Stimulated activated CD8-positive, alpha-beta memory T cell treated with anti-CD3 and anti-CD28 coated beads, Interleukin-2, amount 100 ng/mL, for 1 hour (primary cell): ENCODE measurements around the gene RUNDC3A.
"Not testable (repeated sequence)": the region's sequence is repeated elsewhere in the genome, so short reads cannot be mapped to it uniquely, and the experiment has no call there.

ENCODE experiments used
- DNase-seq, 2 donors: peaks; one replicate each; pipeline ENCODE4 v3.0.0-alpha.2; 2020; ENCODE audit warnings: low read depth in 2 of 2

Gene RUNDC3A

DNA sequence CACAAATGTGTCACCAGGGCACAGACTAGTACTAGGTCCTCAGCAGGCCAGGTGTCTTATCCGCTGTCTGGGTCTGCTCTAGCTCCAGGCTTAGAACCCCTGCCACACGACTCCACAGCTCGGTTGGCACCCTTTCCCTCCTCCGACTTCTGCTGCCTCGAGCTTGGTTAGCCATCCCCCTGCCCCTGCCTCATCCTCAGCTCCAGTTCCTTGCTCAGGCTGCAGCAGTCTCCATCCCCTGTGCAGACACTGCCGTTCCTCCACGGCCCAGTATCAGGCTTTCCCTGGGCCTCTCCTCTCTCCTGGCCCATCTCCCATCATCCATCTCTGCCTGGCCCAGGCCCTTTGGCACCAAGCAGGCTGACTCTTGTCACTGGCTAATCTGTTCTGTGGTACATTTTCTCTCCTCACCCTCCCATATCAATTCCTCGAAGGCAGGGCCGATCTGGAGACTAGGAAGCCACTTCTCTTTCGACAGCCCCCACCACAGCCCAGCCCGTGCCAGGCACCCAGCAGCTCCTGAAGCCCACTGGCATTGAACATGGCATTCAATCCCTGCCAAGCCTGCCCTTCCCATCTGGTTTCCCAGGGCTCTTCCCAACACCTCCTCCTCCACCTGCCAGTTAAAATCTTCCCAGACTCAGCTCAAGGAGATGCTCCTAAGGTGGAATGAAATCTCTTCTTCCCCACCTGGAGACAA lies 35.3 kb downstream of the RUNDC3A start:
- no peak for DNase-seq

DNA sequence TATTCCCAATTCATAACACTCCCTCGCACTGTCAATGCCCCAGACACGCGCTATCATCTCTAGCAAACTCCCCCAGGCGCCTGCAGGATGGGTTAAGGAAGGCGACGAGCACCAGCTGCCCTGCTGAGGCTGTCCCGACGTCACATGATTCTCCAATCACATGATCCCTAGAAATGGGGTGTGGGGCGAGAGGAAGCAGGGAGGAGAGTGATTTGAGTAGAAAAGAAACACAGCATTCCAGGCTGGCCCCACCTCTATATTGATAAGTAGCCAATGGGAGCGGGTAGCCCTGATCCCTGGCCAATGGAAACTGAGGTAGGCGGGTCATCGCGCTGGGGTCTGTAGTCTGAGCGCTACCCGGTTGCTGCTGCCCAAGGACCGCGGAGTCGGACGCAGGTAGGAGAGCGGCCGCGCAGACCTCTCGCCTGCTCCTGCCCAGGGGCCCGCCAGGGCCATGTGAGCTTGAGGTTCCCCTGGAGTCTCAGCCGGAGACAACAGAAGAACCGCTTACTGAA lies 36.6 kb downstream of the RUNDC3A start, which contains the start of gene GRN:
Gene GRN (plus strand): TSS at position 364 of the 515 bp plus-strand sequence. CDS start 3,863 bp downstream, outside the sequence.
- peak; percentile 65 to 74 for DNase-seq

DNA sequence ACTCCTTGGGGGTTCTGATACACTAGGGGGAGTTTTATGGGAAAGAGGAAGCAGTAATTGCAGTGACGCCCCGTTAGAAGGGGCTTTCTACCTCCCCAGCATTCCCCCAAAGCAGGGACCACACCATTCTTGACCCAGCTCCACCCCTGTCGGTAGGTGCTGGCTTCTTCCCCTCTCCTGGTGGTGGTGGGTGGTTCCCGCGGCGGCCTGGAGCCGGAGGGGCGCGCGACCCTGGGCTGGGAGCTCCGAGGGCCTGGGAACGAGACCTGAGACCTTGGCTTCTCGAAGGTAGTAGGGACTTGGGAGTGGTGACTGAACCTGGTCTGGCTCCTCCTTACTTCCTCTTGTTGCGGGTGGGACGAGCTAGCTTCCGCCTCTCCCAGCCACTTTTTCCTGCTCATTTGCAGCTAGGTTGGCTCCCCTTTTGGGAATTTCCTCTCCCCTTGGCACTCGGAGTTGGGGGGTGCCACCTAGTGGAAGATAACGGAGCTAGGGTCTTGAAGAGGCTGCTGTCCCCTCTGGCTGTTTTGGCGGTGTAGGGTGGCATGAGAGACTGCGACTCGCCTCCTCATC lies 37.1 kb downstream of the RUNDC3A start:
- no peak for DNase-seq

DNA sequence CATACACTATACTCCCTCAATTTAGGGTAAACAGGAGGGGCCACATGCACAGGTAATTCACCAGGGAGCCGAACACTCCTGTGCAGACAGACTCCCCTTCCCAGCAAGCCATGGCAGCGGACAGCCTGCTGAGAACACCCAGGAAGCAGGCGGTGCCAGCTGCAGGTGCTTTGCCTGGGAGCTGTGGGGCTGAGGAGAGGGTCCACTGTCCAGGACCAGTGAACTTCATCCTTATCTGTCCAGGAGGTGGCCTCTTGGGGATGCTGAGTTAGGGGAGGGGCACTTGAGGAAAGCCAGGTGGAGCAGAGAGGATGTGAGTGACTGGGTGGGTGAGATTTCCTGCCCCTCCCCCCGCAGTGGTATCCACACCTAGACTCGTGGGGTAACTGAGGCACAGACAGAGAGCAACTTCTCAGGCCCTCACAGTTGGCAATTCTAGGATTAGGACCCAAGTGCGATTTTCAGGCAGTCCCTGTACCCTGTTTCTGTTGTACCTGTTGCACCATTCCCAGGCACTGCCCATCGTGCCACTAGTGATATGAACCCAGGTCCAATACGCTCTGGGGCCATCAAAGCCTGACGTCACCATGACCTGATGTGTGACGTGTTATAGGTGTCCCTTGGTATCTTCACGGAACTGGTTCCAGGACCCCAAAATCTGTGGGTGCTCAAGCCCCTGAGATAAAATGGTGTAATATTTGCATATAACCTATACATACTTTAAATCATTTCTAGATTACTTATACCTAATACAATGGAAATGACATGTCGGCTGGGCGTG lies 37.9 kb downstream of the RUNDC3A start:
- no peak for DNase-seq

DNA sequence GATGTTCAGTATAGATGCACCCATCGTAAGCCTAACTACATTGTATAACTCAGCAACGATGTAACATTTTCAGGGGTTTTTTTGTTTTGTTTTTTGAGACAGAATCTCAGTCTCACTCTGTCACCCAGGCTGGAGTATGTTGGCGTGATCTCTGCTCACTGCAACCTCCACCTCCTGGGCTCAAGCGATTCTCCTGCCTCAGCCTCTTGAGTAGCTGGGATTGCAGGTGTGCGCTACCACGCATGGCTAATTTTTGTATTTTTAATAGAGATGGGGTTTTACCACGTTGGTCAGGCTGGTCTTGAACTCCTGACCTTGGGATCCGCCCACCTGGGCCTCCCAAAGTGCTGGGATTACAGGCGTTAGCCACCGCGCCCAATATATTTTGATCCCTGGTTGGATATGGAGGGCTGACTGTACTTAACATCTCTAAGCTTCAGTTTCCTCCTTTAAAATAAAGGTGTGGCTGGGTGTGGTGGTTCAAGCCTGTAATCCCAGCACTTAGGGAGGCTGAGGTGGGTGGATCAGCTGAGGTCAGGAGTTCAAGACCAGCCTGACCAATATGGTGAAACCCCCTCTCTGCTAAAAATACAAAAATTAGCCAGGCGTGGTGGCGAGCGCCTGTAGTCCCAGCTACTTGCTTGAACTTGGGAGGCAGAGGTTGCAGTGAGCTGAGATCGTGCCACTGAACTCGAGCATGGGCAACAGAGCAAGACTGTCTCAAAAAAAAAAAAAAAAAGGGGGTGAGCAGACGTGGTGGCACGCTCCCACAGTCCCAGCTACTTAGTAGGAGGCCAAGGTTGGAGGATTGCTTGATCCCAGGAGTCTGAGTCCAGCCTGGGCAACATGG lies 39.0 kb downstream of the RUNDC3A start:
- DNase-seq = not testable (repeated sequence)

DNA sequence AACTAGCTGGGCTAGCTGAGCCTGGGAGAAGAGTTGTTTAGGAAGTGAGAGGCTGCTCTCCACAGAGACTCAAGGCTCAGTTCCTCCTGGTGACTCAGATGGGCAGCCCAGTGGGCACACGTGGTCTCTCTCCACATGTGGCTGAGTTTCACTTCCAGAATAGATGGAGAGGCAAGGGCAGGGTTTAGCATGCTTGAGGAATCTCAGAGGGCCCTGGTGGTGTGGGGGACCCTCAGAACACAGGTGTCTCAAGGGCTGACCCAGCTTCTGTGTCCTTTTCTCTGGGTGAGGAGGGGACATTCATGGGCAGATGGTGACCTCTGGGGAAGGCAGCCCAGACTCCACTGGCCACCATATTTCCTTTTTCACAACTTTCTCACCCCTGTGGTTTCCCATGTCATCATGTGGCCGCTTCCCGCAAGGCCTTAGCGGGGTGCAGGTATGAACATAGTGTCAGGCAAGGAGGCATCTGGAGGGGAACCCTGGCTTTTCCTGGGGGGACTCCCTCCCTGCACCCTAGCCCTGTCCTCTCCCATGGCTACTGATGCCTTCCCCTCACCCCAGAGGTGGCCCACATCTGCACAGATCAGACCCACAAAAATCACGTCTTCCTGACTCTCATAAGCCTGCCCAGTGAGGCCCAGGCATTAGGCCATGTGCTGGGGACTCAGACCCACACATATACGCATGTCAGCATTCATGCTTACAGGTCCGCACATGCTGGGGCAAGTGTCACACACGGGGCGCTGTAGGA lies 40.0 kb downstream of the RUNDC3A start:
- no peak for DNase-seq

DNA sequence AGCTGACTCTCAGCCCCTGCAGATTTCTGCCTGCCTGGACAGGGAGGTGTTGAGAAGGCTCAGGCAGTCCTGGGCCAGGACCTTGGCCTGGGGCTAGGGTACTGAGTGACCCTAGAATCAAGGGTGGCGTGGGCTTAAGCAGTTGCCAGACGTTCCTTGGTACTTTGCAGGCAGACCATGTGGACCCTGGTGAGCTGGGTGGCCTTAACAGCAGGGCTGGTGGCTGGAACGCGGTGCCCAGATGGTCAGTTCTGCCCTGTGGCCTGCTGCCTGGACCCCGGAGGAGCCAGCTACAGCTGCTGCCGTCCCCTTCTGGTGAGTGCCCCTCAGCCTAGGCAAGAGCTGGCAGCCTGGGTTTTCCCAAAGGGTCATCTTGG lies 40.6 kb downstream of the RUNDC3A start:
- no peak for DNase-seq

DNA sequence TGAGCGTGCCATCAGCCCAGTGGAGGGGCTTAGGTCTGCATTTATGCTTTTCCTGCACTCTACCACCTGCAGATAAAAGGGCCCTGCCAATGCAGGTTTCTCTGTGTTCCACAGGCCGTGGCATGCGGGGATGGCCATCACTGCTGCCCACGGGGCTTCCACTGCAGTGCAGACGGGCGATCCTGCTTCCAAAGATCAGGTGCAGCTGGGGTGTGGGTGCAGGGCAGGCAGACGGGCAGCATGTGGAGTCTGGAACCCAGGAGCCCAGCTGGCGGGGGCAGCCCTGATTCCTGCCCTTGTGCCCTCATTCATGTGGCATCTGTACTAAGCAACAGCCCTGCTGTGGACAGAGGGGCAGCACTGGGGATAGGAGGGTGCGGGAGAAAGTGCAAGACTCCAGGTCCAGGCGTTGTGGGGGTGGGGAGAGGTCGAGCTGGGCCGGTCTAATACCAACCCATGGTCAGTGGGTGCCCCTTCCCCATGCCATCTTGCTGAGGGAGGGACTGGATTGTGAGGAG lies 41.2 kb downstream of the RUNDC3A start:
- no peak for DNase-seq

DNA sequence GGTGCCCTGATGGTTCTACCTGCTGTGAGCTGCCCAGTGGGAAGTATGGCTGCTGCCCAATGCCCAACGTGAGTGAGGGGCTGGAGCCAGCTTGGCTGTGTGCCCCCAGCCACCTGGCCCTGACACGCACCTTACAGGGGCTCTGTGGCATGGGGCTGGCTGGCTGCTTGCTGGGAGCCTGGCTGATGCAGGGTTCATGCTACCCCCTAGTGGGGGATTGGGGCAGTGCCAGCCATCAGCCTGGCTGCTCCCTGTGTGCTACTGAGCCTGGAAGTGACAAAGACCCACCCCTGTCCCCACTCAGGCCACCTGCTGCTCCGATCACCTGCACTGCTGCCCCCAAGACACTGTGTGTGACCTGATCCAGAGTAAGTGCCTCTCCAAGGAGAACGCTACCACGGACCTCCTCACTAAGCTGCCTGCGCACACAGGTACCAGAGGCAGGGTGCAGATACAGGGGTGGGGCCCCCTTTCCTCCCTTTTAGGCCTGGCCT lies 42.4 kb downstream of the RUNDC3A start:
- DNase-seq = peak; percentile 43 to 57

DNA sequence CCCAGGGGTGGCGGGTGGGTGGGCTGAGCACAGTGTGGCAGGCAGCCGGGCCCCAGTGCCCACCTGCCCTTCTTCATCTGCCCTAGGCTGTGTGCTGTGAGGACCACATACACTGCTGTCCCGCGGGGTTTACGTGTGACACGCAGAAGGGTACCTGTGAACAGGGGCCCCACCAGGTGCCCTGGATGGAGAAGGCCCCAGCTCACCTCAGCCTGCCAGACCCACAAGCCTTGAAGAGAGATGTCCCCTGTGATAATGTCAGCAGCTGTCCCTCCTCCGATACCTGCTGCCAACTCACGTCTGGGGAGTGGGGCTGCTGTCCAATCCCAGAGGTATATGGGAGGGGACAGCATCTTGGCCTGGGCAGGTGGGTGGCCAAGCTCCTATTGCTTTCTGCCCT lies 43.1 kb downstream of the RUNDC3A start:
- no peak for DNase-seq

DNA sequence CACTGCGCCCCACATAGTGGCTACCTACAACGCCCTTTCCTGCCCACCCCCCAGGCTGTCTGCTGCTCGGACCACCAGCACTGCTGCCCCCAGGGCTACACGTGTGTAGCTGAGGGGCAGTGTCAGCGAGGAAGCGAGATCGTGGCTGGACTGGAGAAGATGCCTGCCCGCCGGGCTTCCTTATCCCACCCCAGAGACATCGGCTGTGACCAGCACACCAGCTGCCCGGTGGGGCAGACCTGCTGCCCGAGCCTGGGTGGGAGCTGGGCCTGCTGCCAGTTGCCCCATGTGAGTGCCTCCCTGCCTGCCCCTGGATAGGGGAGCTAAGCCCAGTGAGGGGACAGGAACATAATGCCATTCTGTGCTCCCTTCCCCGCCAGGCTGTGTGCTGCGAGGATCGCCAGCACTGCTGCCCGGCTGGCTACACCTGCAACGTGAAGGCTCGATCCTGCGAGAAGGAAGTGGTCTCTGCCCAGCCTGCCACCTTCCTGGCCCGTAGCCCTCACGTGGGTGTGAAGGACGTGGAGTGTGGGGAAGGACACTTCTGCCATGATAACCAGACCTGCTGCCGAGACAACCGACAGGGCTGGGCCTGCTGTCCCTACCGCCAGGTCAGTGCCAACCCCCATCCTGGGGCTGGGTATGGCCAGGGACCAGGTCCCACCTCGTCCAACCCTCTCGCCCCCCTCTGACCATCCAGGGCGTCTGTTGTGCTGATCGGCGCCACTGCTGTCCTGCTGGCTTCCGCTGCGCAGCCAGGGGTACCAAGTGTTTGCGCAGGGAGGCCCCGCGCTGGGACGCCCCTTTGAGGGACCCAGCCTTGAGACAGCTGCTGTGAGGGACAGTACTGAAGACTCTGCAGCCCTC lies 43.8 kb downstream of the RUNDC3A start:
- DNase-seq = no peak

DNA sequence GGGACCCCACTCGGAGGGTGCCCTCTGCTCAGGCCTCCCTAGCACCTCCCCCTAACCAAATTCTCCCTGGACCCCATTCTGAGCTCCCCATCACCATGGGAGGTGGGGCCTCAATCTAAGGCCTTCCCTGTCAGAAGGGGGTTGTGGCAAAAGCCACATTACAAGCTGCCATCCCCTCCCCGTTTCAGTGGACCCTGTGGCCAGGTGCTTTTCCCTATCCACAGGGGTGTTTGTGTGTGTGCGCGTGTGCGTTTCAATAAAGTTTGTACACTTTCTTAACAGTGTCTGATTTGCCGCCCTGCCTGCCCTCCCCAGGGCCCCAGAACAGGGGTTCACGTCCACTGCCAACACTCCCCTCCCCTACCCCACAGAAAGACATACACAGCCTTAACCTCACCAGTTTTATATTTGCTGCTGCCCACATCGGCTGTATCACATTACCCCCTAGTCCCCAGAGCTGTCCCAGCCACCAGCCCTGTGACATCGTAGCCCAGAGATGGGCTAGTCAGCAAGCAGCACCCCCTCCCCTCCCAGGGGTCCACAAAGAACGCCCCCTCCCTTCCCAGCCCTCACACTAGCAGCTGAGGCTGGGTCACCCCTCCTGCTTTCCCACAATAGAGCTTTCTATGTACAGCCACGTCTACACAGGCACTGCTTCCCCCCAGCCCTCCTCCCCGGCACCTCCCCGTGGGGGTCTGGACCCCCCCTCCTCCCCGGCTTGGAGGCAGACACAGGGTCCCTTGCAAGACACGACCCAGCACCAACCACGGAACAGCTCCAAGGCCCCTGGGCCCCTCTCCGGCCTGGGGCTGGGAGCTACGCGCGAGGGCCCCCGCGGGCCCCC lies 44.6 kb downstream of the RUNDC3A start:
- no peak for DNase-seq

DNA sequence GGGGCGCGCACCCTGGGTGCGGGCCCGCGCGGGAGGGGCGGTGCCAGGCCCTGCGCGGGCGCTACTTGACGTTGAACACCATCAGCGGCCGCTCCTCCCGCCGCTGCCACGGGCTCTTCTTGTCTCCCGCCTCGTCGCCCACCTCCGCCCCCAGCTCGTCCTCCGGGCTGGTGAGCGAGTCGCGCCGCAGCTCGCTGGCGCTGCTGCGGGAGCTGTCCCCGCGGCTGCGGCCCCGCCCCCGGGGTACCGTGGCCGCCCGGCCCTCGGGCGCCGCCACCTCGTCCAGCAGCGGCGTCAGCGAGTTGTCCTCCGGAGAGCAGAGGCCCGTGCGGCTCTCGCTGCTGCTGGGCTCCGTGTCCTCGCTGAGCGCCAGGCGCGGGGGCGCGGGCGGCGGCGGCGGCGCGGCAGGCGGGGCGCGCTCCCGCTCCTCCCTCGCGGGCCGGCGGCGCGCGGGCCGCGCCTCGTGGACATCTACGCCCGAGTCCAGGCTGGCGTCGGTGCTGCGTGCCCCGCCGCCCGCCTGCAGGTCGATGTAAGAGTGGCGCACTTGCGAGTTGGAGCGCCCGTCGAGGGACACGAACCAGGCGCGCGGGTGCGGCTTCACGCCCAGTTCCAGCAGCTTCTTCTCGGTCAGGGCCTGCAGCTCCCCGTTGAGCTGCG lies 45.4 kb downstream of the RUNDC3A start:
- no peak for DNase-seq

DNA sequence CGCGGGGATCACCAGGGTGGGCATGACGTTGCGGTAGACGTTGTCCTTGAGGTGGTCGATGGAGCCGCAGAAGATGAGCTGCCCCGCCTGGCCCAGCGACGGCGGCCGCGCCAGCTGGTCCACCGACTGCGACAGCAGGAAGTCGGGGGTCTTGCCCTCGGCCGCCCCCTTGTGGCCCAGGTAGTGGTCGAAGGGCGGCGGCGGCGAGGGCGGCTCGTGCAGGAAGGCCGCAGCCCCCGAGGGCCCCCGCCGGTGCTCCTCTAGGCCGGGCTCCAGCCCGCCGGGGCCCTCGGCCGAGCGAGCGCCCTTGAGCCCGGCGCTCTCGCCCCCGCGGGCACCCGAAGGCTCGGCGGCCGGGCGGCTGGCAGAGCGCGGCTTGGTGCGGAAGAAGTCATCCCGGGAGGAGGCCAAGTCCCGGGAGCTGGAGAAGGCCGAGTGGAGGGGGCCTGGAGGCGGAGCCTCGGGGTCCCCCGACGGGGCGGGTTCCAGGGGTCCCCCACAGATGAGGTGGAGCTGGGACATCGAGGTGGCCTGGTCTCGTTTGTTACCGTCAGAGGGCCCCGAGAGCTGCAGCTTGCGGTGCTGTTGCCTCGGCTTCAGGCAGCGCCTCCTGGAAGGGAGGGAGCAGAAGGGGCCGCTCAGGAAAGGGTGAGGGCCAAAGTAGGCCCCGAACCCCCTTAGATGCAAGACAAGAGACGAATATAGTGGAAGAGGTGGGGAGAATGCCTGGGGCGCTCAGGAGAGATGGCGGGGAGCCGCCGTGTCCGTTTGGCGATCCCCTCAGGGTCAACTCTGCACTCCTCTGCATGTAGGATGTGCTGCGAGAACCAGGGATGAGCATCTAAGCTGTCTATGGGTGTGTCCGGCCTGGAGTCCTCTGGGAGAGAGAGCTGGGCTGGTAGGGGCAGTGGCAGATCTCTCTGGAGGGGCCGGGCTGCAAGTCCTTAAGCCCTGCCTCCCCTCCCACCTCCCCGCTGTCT lies 46.5 kb downstream of the RUNDC3A start:
- DNase-seq = peak in 1 of 2 donors; percentile 34

DNA sequence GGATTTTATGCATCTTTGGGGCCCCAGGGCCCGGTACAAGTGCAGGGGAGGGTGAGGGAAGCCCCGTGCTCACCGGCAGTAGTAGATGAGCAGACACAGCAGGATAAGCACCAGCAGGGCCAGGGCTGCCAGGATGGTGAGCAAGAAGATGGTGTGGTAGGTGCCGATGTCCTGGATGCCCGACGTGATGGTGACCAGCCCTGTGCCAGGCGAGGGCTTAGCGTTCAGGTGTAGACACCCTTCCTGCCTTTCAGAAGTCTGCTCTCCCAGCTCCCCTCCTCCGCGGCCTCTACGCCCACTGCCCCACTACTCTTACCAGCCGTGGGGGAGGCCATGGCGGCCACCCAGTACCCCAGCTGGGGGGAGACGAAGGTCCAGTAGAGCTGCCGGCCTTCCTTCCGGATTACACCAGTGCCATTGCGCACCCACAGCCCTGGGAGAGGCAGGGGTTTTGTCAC lies 47.3 kb downstream of the RUNDC3A start:
- DNase-seq = no peak

DNA sequence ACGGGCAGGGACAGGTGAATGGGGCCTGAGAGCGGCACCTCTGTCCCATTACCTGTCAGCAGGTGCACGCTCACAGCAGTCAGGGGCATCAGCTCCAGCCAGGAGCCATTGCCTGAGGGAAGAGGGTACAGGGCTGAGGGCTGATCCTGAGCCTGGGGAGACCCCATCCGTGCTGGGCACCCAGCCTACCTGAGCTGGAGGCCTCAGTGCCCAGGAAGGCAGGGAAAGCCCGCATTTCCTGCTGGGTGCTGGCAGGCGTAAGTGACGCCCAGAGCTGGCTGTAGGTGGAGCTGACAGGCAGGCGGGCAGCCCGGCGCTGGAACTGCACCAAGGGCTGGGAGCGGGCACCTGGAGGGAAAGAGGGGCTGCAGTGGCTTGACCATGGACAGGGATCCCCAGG lies 47.8 kb downstream of the RUNDC3A start:
- DNase-seq = no peak

DNA sequence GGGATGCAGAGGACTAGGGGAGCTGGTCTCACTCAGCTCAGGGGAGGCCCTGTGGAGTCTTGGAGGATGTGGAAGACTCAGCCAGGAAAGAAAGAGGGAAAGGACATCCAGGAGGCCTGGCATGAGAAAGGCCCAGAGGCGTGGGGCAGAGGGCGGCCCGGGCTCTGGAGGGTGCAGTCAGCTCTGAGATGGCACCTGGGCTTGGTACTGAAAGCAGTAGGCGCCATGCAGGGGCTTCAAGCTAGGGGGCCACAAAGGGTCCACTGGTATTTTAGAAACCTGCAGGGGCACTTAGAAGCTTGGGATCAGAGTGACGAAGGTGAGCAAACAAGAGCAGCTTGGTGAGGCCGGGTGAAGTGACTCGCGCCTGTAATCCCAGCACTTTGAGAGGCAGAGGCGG lies 49.7 kb downstream of the RUNDC3A start:
- no peak for DNase-seq
